H1 (cell line): ENCODE results near the gene C3orf20. TPM values are rescaled to one million over a fixed set of nuclear protein-coding genes. Genes with fewer than 3 reads are reported as not detected.

Source experiments
- CTCF ChIA-PET: fragments of 300-600 bp; sonication (Branson Sonifier 250); formaldehyde crosslinking; loops from one replicate; lab custom pipeline; 2021; ENCODE audit not compliant: partially characterized antibody; lab: Charles Lee
- POLR2A ChIA-PET: fragments of 300-600 bp; sonication (Branson Sonifier 250); formaldehyde crosslinking; loops from one replicate; lab custom pipeline; 2021; ENCODE audit warnings: inconsistent platforms; ENCODE audit not compliant: partially characterized antibody; lab: Charles Lee
- DNase-seq, 2 experiments: peaks; one replicate each; pipeline versions ENCODE4 v3.0.0 to v3.0.0-alpha.2; 2010 to 2022; ENCODE audit warnings: low spot score in 2 of 2, low read depth in 1 of 2, mixed read lengths in 1 of 2
- FAIRE-seq: peaks from 2 replicates; lab custom pipeline; 2011; peaks lifted over from hg19 to GRCh38; lab: Jason Lieb, UNC
- H2AFZ ChIP-seq: 2 replicates; pipeline ENCODE4 v1.8.1; 2012; ENCODE audit warnings: low read length, inconsistent platforms
- H2AK5ac ChIP-seq: 2 replicates; pipeline ENCODE4 v1.6.1; 2013; ENCODE audit warnings: low read depth, low read length
- H2BK120ac ChIP-seq: replicated peaks from 2 replicates; pipeline ENCODE3; 2013; ENCODE audit warnings: low read depth, low read length, inconsistent platforms
- H2BK12ac ChIP-seq: 2 replicates; pipeline ENCODE4 v1.6.1; 2013; ENCODE audit warnings: low read depth, low read length
- H2BK15ac ChIP-seq: 2 replicates; pipeline ENCODE4 v1.6.1; 2013; ENCODE audit warnings: low read length
- H2BK20ac ChIP-seq: 2 replicates; pipeline ENCODE4 v1.6.1; 2013; ENCODE audit warnings: low read length
- H2BK5ac ChIP-seq: 2 replicates; pipeline ENCODE4 v1.6.1; 2013; ENCODE audit warnings: low read depth, low read length
- H3K14ac ChIP-seq: 2 replicates; pipeline ENCODE4 v1.6.1; 2013; ENCODE audit warnings: inconsistent platforms; ENCODE audit not compliant: insufficient read length
- H3K18ac ChIP-seq: 2 replicates; pipeline ENCODE4 v1.6.1; 2013; ENCODE audit warnings: low read length; ENCODE audit errors: extremely low read depth
- H3K23ac ChIP-seq: 2 replicates; pipeline ENCODE4 v1.6.1; 2013; ENCODE audit warnings: inconsistent platforms; ENCODE audit not compliant: insufficient read length
- H3K23me2 ChIP-seq: 2 replicates; pipeline ENCODE4 v1.6.1; 2013; ENCODE audit warnings: low read depth, low read length
- H3K27ac ChIP-seq: 2 replicates; pipeline ENCODE4 v1.6.1; 2011; ENCODE audit warnings: low read depth, low read length, inconsistent platforms
- H3K27me3 ChIP-seq, 4 experiments: replicated peaks in 1 of 4; 1 replicate in 1 of 4; 2 replicates in 3 of 4; pipeline versions ENCODE4 v1.6.1 to v1.8.1; 2011 to 2013; ENCODE audit warnings: low read length in 3 of 4, mild to moderate bottlenecking in 3 of 4, inconsistent platforms in 2 of 4, mixed read lengths in 2 of 4, moderate library complexity in 1 of 4; ENCODE audit not compliant: control insufficient read depth in 3 of 4, insufficient read depth in 3 of 4; ENCODE audit errors: extremely low read depth in 1 of 4
- H3K36me3 ChIP-seq, 4 experiments: 2 replicates each; pipeline versions ENCODE4 v1.6.1 to v1.8.1; 2011 to 2013; ENCODE audit warnings: mild to moderate bottlenecking in 4 of 4, low read length in 3 of 4, moderate library complexity in 2 of 4, control low read depth in 1 of 4, inconsistent platforms in 1 of 4; ENCODE audit not compliant: insufficient read depth in 4 of 4, control insufficient read depth in 2 of 4
- H3K4ac ChIP-seq: replicated peaks from 2 replicates; pipeline ENCODE3; 2013; ENCODE audit warnings: low read length, low read depth, mixed read lengths, inconsistent platforms; ENCODE audit not compliant: insufficient read length
- H3K4me1 ChIP-seq, 4 experiments: replicated peaks in 1 of 4; 1 replicate in 1 of 4; 2 replicates in 3 of 4; pipeline versions ENCODE4 v1.6.1 to v1.8.1; 2011 to 2013; ENCODE audit warnings: low read length in 3 of 4, inconsistent platforms in 2 of 4, mixed read lengths in 1 of 4; ENCODE audit not compliant: insufficient read depth in 4 of 4, control insufficient read depth in 3 of 4
- H3K4me2 ChIP-seq, 2 experiments: 2 replicates each; pipeline versions ENCODE4 v1.6.1 to v1.8.1; 2011 to 2013; ENCODE audit warnings: low read depth in 2 of 2, low read length in 2 of 2, control low read depth in 1 of 2, inconsistent platforms in 1 of 2, mild to moderate bottlenecking in 1 of 2; ENCODE audit not compliant: insufficient read depth in 1 of 2
- H3K4me3 ChIP-seq, 4 experiments: fragments of 200-600, 300-600 bp in 1 of 4; sonication (generic), shearing (Covaris generic), sonication (Bioruptor Twin) in 1 of 4; 2 replicates each; pipeline versions ENCODE4 v1.5.1 to v1.8.1; 2011 to 2016; ENCODE audit warnings: low read length in 4 of 4, low read depth in 3 of 4, control low read depth in 2 of 4, inconsistent platforms in 2 of 4, mild to moderate bottlenecking in 2 of 4, mixed read lengths in 1 of 4, moderate library complexity in 1 of 4; ENCODE audit not compliant: insufficient read depth in 2 of 4; ENCODE audit errors: extremely low read depth in 1 of 4
- H3K56ac ChIP-seq: replicated peaks from 2 replicates; pipeline ENCODE3; 2013; ENCODE audit warnings: low read depth, mild to moderate bottlenecking, mixed read lengths, low read length, inconsistent platforms; ENCODE audit not compliant: insufficient read length
- H3K79me1 ChIP-seq: 2 replicates; pipeline ENCODE4 v1.6.1; 2013; ENCODE audit warnings: low read depth, low read length, control low read depth
- H3K79me2 ChIP-seq, 2 experiments: 2 replicates each; pipeline versions ENCODE4 v1.6.1 to v1.8.1; 2012 to 2013; ENCODE audit warnings: low read length in 2 of 2, mild to moderate bottlenecking in 2 of 2, inconsistent platforms in 1 of 2; ENCODE audit not compliant: insufficient read depth in 2 of 2, control insufficient read depth in 1 of 2
- H3K9ac ChIP-seq, 4 experiments: replicated peaks in 1 of 4; 1 replicate in 1 of 4; 2 replicates in 3 of 4; pipeline versions ENCODE4 v1.6.1 to v1.8.1; 2011 to 2013; ENCODE audit warnings: low read depth in 3 of 4, low read length in 3 of 4, control low read depth in 2 of 4, mild to moderate bottlenecking in 2 of 4, moderate library complexity in 2 of 4, inconsistent platforms in 1 of 4; ENCODE audit errors: extremely low read depth in 1 of 4
- H3K9me3 ChIP-seq, 2 experiments: 2 replicates each; pipeline versions ENCODE4 v1.6.1 to v1.8.1; 2012 to 2013; ENCODE audit warnings: mild to moderate bottlenecking in 2 of 2, moderate library complexity in 2 of 2, control low read depth in 1 of 2, inconsistent platforms in 1 of 2, low read depth in 1 of 2, low read length in 1 of 2, mixed read lengths in 1 of 2; ENCODE audit not compliant: insufficient read depth in 2 of 2
- H4K20me1 ChIP-seq, 2 experiments: replicated peaks in 1 of 2; 2 replicates each; pipeline versions ENCODE3 to v1.8.1; 2011 to 2013; ENCODE audit warnings: inconsistent platforms in 2 of 2, low read length in 2 of 2, mild to moderate bottlenecking in 1 of 2; ENCODE audit not compliant: insufficient read depth in 2 of 2, control insufficient read depth in 1 of 2
- H4K5ac ChIP-seq: 2 replicates; pipeline ENCODE4 v1.6.1; 2013; ENCODE audit warnings: low read length, low read depth, mixed read lengths, inconsistent platforms; ENCODE audit not compliant: insufficient read length
- H4K8ac ChIP-seq: 2 replicates; pipeline ENCODE4 v1.8.0; 2013; ENCODE audit warnings: mild to moderate bottlenecking, moderate library complexity, low read length, inconsistent platforms; ENCODE audit not compliant: insufficient read depth; ENCODE audit errors: extremely low read depth
- H4K91ac ChIP-seq: replicated peaks from 2 replicates; pipeline ENCODE3; 2013; ENCODE audit warnings: low read length, mixed read lengths, inconsistent platforms; ENCODE audit not compliant: insufficient read length
- CHD1 ChIP-seq: IDR thresholded peaks from 2 replicates; pipeline ENCODE4 v1.6.1; 2012; ENCODE audit warnings: low read depth, low read length, improper control_type of control experiment
- CTBP2 ChIP-seq: IDR thresholded peaks from 2 replicates; pipeline ENCODE4 v1.7.0; 2011; ENCODE audit warnings: borderline replicate concordance, mild to moderate bottlenecking, moderate library complexity, mixed read lengths, low read length; ENCODE audit not compliant: insufficient read depth, insufficient read length
- CTCF ChIP-seq, 3 experiments: IDR thresholded peaks; 1 replicate in 2 of 3; 2 replicates in 1 of 3; pipeline versions ENCODE4 v1.5.1 to v1.6.1; 2011; ENCODE audit warnings: low read length in 3 of 3, mild to moderate bottlenecking in 3 of 3, inconsistent platforms in 2 of 3, low read depth in 1 of 3, moderate library complexity in 1 of 3; ENCODE audit not compliant: insufficient read depth in 1 of 3; ENCODE audit errors: control extremely low read depth in 1 of 3
- KDM4A ChIP-seq: IDR thresholded peaks from one replicate; pipeline ENCODE4 v1.7.1; 2012; ENCODE audit warnings: low read depth, mild to moderate bottlenecking, moderate library complexity, low read length, inconsistent platforms; ENCODE audit not compliant: severe bottlenecking
- PHF8 ChIP-seq: fragments of 200-600 bp; sonication (generic); conservative IDR thresholded peaks from 2 replicates; pipeline ENCODE4 v1.7.1; 2012; ENCODE audit warnings: low read depth, mild to moderate bottlenecking, inconsistent platforms, low read length, moderate library complexity
- POU5F1 ChIP-seq: IDR thresholded peaks from 2 replicates; pipeline ENCODE4 v1.6.1; 2011; ENCODE audit warnings: low read depth, mild to moderate bottlenecking, low read length, moderate library complexity
- RBBP5 ChIP-seq: IDR thresholded peaks from 2 replicates; pipeline ENCODE4 v1.7.1; 2012; ENCODE audit warnings: low read depth, mild to moderate bottlenecking, inconsistent platforms, low read length, moderate library complexity, borderline replicate concordance
- RFX5 ChIP-seq: IDR thresholded peaks from 2 replicates; pipeline ENCODE4 v1.6.1; 2011; ENCODE audit warnings: low read depth, low read length, improper control_type of control experiment, borderline replicate concordance
- SP2 ChIP-seq: IDR thresholded peaks from 2 replicates; pipeline ENCODE4 v1.6.1; 2012; ENCODE audit warnings: mild to moderate bottlenecking, low read length, inconsistent platforms
- TCF12 ChIP-seq: IDR thresholded peaks from 2 replicates; pipeline ENCODE4 v1.6.1; 2011; ENCODE audit warnings: low read depth, mild to moderate bottlenecking, low read length
- USF2 ChIP-seq: IDR thresholded peaks from 2 replicates; pipeline ENCODE4 v1.6.1; 2011; ENCODE audit warnings: low read length, improper control_type of control experiment
- WGBS, 2 experiments: shearing (Covaris generic) in 1 of 2; methylation state at CpG; one replicate each; pipeline versions ENCODE4 v1.1.6 to v1.1.7; 2013 to 2015; ENCODE audit warnings: low lambda C conversion rate in 2 of 2, mixed read lengths in 2 of 2, inconsistent platforms in 1 of 2, low coverage in 1 of 2, missing lambda C conversion rate in 1 of 2; ENCODE audit not compliant: insufficient replicate concordance in 2 of 2, insufficient coverage in 1 of 2, insufficient read length in 1 of 2; ENCODE audit errors: extremely low coverage in 1 of 2, missing lambda C conversion rate in 1 of 2; 5-methylcytosine and 5-hydroxymethylcytosine counted together
- polyA plus RNA-seq, 7 experiments: library from polyadenylated mRNA; depleted of rRNA in 3 of 7; stranded (reverse) in 5 of 7; unstranded in 2 of 7; fragments of >200 nt in 5 of 7; fragments of 200-250 nt in 2 of 7; gene quantifications; 1 replicate in 5 of 7; 2 replicates in 1 of 7; 4 replicates in 1 of 7; pipeline versions ENCODE4 v1.2.1 to v1.2.3, GENCODE V29; 2011 to 2013; ENCODE audit warnings: missing spikeins in 2 of 7, mixed read lengths in 2 of 7
- total RNA-seq: library from RNA; stranded (reverse); fragmentation: NEBNext Ultra II Directional; extraction: Animal tissue kit (Norgen Biotek cat#: 25700); gene quantifications from 2 replicates; pipeline ENCODE4 v1.2.1, GENCODE V29; 2021

The C3orf20 gene
- total and polyA plus RNA-seq, 2 of the 8 experiments (the other 6 are each of a cell fraction or from before 2014, with no cell fraction given): not detected

GRCh38 chr3:14740983-14741382 is 66.0 kb downstream of the C3orf20 start:
- POLR2A ChIA-PET: no interaction called here
- TF ChIP-seq PHF8 (no peak), CTBP2 (no peak), SP2 (no peak), POU5F1 (no peak), CTCF (IDR thresholded peaks at IDR 0.05; ENCODE audit: control extremely low read depth in 1 of 3, insufficient read depth in 1 of 3, low read depth in 1 of 3, low read length in 3 of 3) (no peak), TCF12 (no peak), USF2 (no peak), RBBP5 (no peak), RFX5 (no peak), CHD1 (no peak), KDM4A (no peak)

More at GRCh38 chr3:14740983-14741382, 66.0 kb downstream of the C3orf20 start:
- Histone ChIP-seq H3K27ac (no peak overlapping the region), H3K4ac (no peak overlapping the region), H2BK15ac (no peak overlapping the region), H4K91ac (no peak overlapping the region), H2BK20ac (no peak overlapping the region), H3K4me3 (no peak overlapping the region), H3K27me3 (no peaks in the 10 kb centered on the region), H4K5ac (no peak overlapping the region), H4K8ac (no peak overlapping the region), H3K79me1 (no peaks in the 10 kb centered on the region), H2BK5ac (no peak overlapping the region), H3K79me2 (no peaks in the 10 kb centered on the region), H3K23me2 (no peaks in the 10 kb centered on the region), H2AK5ac (no peak overlapping the region), H4K20me1 (no peaks in the 10 kb centered on the region), H3K18ac (no peak overlapping the region), H3K56ac (no peak overlapping the region), H2BK12ac (no peak overlapping the region), H3K4me2 (no peak overlapping the region), H2AFZ (no peak overlapping the region), H3K9ac (no peak overlapping the region), H3K4me1 (no peaks in the 10 kb centered on the region), H3K23ac (no peak overlapping the region), H2BK120ac (no peak overlapping the region), H3K9me3 (peaks cover 4 to 8% of the 10 kb centered on the region in 2 experiments; a peak in 2 of 4 replicates), H3K36me3 (no peaks in the 10 kb centered on the region), H3K14ac (no peak overlapping the region)
- CTCF ChIA-PET: interaction anchor here (1.2 kb wide), 1 partner anchor 40 kb away, joined by 4 read pairs; no protein-coding TSS in a partner anchor
- 82% methylated on average over 5 of the region's 5 CpGs; no CpG with 5 or more reads in 1 of the 2 experiments for WGBS, 2 experiments
- DNase-seq (no peak), FAIRE-seq (no peak)
